ENCODE results near the gene NT5E.

DNA sequence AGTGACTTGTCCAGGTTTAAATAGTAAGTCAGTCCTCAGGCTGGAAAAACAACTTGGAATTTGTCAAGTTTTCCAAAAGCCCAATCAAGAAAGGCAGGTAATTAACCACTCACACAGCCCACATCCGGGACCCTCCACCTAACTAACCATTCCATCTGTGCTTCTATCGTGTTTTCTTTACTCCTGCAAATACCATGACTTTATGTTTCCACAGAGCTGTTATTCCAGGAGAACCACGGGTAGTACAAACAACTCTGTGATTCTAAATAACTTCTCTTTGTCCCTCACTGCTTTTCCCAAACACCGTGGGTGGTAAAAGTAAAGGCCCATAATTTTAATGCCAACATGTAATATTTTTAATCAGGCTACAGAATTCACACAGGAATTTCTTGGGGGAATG lies 49.6 kb upstream of the NT5E start:
- TF ChIP-seq, protein P1, sequence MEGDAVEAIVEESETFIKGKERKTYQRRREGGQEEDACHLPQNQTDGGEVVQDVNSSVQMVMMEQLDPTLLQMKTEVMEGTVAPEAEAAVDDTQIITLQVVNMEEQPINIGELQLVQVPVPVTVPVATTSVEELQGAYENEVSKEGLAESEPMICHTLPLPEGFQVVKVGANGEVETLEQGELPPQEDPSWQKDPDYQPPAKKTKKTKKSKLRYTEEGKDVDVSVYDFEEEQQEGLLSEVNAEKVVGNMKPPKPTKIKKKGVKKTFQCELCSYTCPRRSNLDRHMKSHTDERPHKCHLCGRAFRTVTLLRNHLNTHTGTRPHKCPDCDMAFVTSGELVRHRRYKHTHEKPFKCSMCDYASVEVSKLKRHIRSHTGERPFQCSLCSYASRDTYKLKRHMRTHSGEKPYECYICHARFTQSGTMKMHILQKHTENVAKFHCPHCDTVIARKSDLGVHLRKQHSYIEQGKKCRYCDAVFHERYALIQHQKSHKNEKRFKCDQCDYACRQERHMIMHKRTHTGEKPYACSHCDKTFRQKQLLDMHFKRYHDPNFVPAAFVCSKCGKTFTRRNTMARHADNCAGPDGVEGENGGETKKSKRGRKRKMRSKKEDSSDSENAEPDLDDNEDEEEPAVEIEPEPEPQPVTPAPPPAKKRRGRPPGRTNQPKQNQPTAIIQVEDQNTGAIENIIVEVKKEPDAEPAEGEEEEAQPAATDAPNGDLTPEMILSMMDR (IDR thresholded peaks at IDR 0.05; ENCODE audit: extremely low read depth in 1 of 2, insufficient read depth in 1 of 2, low read depth in 1 of 2, low read length in 2 of 2) = no peak
- no peak for TF ChIP-seq POLR2A (IDR thresholded peaks at IDR 0.05; ENCODE audit: low read depth, low read length)
